NT2/D1 (cell line): ENCODE measurements around the gene CREB3L2.

Experiments used
- SUZ12 ChIP-seq: IDR thresholded peaks from 2 replicates; pipeline ENCODE4 v1.6.1; 2011; ENCODE audit not compliant: insufficient read length, insufficient read depth; ENCODE audit errors: extremely low read depth
- ZNF274 ChIP-seq: IDR thresholded peaks from 2 replicates; pipeline ENCODE4 v1.6.1; 2011; ENCODE audit warnings: mild to moderate bottlenecking, low read depth, low read length

GRCh38 chr7:137935884-137936508 lies 65.9 kb downstream of the CREB3L2 start:
- TF ChIP-seq ZNF274 (no peak), SUZ12 (no peak)
